HG03060 (cell line): ENCODE data around the gene ATP5ME.

ENCODE experiments used
- ATAC-seq: cut with Tn5 transposase; IDR thresholded peaks from one replicate; pipeline ENCODE4 v1.9.1; 2021; ENCODE audit warnings: low read depth, moderate number of reproducible peaks; ENCODE audit not compliant: unreplicated experiment

The ATP5ME gene

DNA sequence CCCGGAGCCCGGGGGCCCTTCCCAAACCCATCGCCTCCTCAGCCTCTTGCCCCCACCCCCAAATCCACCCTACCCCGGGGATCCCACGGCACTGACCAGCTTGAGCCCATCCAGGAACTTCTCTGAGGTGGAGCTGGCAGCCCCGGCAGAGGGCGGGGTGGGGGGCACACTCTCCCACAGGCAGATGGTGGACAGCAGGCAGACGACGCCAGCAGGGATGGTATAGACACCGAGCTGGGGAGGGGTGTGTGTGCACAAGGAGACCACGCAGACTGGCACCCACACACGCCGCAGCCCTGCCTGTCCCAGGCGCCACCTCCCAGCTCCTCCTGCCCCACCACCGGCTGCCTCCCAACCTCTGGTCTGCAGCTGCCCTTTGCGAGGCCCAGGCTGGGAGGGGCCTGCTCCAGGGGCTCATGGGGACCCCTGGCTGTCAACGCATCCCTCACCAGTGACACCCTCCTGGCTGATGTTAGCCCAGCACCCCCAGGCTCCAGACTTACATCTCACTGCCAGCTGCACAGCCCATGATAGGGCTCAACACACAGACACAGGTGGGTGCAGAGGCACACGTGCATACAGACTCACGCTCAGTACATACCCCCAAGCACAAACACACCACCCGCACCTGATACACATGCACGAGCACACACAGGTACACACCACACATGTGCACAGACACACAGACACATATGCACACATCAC is 10.7 kb upstream of the ATP5ME start:
- ATAC-seq, result no peak

DNA sequence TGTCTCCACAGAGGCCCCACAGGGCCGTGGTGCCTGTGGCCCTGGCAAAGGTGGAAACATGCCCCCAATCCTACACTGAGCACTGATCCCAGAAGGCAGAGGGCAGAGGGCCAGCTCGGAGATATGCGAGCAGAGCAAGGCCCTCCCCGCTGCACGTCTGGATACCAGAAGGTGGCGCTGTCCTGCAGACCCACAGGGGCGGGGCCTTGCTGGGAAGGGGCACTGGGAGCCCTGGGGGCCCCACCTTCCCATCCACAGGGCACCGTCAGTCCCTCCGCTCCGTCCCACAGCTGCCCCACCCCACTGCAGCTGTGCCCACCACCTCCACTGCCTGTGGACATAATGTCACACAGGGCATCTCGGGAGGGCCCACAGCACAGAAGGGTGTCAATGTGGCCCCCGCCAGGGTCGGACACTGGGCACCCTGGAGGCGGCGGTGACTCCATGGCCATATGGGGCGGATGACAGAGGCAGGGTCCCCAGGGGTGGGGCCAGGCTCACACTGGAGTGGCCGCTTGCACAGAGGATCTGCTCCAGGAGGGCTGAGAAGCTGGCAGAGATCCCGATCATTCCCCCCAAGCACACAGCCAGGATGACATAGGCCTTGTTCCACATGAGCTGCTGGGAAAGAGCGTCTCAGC is 10.0 kb upstream of the ATP5ME start:
- no peak for ATAC-seq

DNA sequence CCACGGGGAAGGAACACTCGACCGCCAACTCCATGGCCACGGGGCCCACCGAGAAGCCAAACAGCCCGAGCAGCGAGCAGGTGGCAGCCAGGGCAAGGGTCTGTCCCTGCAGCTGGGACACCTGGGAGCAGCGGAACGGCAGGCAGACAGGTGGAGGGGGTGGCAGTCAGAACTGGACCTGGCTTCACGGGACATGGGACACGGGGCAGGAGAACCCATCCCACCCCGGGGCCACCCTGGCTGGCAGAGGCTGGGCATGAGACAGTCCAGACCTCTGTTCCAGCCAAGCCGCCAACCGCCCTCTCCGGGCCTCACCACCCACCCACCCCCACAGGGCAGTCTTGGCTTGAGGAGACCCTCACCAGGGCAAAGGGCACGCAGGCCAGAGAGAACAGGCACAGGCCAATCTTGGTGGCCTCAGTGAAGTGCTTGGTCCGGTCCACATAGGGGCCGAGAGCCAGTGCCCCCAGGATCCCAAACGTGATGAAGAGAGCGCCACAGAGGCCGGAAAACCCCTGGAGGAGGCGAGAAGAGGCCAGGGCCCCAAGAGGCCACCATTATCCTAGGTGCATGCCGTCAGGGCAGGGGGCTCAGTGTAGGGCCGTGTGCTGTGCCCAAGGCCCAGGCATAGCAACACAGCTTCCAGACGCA is 9.3 kb upstream of the ATP5ME start:
- ATAC-seq, result no peak

DNA sequence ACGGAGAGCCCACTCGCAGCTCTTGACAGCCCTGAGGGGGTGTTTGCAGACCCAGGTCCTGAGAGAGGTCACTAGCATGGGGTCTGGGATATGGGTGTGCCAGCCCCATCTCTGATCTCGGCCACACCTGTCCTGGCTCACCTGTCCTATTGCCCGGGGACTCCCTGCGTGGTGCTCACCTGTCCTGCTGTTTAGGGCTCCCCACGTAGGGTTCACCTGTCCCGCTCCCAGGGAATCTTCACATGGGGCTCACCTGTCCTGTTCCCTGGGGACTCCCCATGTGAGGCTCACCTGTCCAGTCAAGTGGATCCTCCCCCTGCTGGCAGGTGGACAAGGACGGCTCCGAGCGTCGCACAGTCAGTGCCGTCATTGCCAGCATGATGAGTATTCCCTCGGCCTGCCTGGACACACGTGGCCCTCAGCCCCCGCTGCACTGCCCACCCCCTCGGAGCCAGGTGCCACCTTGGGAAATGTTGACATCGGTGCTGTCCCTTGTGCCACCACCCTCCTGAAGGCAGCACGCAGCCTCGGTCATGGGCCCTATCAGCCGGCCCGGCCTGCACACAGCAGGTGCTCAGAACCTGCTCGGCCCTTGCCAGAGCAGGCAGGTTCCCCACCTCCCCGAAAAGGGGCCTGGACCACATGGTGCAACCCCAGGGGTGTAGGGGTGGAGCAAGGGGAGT is 8.6 kb upstream of the ATP5ME start:
- no peak for ATAC-seq

DNA sequence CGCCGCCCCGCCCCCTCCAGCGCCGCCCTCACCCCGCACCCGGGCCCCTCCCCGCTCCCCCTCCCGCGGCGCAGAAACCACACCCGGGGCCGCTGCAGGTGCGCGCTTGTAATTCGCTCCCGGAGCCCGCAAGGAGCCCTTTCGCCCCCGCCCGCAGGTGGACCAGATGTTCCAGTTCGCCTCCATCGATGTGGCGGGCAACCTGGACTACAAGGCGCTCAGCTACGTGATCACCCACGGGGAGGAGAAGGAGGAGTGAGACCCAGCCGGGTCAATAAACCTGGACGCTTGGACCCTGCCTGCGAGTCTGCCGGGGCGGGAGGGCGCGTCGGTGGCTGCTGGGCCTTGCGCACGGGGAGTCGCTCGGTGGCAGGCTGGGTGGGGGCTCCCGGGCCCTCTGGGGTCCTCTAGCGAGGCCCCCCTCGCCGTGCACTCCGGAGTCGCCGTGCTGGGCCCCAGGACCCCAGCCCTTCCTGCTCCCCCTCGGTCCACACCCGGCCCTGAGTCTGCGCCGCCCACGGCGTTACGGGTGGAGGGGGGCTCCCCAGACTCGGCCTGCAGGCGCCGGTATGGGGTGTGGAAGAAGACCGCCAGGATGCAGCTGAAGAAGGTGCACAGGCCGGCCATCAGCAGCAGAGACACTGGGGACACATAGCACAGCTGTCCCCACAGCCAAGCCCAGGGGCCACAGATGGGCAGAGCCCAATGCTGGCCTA is 7.8 kb upstream of the ATP5ME start:
- ATAC-seq, result no peak

DNA sequence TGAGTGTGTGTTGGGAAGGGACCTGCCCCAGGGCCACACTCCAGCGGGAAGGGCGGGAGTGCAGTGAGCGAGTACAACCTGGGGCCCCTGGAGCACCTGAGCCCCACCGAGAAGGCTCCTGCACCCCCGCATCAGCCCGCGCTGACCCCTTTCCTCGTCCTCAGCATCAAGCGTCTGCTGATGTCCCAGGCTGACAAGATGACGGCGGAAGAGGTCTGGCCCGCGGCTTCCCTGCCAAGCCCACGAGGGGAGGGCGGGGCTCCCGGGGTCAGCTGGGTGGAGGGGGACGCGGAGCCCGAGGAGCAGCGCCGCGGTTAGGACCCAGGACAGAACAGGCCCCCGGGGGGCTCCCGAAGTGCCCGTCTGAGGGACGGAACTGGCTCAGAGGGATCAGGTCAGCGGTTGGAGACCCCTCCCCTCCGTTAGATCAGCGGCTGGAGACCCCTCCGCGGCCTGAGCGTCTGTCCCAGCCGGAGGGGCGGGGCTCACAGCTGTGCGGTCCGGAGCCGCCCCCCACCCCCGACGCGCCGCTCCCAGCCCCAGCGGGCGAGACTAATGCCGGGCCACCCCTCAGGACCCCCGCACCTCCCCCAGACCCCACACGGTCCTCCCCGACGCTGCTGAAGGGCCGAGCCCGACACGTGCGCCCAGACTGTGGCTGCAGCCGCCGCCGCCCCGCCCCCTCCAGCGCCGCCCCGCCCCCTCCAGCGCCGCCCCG is 7.0 kb upstream of the ATP5ME start:
- no peak for ATAC-seq

DNA sequence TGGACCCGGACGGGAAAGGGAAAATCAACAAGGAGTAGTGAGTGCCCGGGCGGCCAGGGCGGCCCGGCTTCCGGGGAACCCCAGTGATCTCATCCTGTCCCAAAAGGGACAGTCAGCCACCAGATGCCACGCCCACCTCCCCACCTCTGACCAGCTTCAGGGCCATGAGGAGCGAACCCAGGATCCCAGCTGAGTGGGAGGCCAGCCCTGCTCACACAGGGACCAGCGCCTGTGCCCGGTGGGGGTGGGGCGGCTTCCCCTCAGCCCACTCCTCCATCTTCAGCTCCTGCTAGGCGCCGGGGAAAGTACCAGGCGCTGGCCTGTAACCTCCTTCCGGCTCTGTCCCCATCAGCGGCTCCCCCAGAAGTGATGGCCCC is 6.5 kb upstream of the ATP5ME start:
- no peak for ATAC-seq

DNA sequence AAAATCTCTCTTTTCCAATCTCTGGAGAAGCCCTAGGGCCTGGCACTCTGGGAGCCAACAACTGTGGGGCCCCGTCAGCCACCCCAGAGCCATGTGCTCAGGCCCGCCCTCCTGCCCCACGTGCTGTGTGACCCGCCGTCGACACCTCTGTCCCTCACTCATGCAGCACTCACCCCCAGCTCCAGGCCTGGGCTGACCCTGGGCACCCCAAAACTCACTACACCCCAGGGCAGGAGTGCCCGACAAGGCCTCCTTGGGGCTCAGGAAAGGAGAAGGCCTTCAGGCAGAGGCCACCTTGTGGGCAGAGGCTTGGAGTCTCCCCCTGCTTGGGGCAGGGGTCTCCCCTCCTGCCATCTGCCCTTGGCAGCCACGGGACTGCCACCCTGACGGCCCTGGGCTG is 6.0 kb upstream of the ATP5ME start:
- no peak for ATAC-seq

DNA sequence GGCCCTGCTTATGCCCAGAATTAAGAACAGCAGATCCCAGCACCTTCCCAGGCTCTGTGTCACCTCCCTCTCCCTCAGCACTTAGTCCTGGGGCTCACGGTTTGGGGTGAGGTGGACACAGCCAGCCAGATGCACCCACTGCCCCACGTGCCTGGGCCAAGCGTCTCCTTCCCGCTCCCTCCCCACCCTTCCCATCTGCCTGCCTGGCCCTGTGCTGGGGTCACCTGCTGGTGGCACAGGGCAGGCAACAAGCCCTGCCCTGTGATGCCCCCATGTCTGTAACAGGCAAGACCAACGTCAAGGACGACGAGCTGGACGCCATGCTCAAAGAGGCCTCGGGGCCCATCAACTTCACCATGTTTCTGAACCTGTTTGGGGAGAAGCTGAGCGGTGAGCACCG is 5.6 kb upstream of the ATP5ME start:
- no peak for ATAC-seq

DNA sequence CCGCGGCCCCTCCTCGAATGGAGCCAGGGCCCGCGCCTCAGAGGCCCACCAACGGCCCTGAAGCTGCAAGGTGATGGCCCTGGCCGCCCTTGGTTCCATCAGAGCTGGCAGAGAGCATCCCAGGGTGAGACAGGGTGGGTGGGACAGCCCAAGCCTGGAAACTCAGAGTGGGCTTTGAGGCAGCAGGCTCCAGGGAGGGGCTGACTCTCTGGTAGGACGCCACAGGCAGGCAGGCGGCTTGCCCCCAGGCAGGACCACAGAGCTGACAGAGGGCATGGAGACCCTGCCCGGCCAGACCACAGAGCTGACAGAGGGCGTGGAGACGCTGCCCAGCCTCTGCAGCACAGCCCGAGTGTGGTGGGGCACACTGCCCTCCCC is 5.0 kb upstream of the ATP5ME start:
- ATAC-seq, result no peak

DNA sequence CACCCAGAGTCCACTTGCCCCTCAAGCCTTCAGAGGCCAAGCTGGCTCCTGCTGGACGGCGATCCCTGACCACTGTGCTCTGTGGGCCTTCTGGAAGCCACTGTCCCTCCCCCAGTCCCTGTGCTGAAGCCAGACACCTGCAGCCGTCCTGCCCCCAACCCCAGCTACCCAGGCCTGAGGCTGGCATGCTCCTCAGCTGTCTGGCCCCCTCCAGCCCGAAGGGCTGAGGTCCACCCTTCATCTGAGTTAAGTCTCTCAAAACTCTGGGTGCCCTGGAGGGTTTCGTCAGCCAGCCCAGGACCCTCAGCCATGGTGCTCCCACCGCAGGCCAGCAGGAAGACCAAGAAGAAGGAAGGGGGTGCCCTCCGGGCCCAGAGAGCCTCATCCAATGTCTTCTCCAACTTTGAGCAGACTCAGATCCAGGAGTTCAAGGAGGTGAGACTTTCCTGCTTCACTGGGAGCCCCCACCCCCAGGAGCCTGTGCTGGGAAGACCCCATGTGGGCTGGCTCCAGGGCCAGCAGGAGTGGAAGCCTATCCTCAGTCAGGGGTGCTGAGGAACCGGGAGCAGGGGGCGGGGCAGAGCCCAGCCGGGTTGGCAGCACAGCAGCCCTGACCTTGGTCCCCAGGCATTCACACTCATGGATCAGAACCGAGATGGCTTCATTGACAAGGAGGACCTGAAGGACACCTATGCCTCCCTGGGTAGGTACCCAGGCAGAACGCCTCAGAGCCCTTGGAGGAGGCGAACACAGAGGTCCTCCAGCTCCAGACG is 4.4 kb upstream of the ATP5ME start:
- no peak for ATAC-seq

DNA sequence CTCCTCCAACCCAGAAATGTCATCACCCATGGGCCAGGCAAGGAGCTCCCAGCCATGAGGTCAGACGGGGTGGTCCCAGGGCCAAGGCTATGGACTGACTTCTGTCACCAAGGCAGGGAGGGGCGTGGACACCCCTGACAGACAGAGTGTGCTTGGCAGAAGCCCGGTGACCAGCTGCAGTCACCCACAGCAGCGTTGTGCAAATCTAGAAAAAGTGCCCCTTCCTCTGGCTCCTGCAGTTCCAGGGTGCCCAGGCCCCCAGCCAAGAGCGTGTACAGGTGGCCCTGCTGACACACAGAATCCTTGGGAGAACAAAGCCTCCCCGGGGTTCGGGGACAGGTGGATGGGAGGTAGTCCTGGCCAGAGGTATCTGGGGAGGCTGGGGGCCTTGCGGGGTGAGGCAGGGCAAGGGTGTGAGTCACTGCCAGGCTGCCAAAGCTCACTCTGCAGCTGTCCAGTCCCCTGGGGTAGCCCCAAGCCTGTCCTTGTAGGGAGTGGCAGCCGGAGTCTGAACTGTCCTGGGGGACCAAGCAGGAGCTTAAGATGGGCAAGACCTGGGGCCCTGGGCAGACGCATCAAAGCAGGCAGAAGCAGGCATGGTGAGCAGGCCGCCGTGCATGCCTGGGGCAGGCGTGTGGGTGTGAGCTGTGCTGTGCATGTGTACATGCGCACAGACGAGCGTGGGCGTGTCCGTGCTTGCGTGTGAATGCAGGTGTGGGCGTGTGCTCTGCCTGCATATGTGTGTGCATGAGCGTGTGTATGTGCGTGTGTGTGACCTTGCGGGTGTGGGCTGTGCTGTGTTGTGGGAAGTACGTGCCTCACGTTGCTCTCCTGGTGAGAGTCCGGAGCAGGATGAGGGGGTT is 3.6 kb upstream of the ATP5ME start:
- ATAC-seq, result no peak

DNA sequence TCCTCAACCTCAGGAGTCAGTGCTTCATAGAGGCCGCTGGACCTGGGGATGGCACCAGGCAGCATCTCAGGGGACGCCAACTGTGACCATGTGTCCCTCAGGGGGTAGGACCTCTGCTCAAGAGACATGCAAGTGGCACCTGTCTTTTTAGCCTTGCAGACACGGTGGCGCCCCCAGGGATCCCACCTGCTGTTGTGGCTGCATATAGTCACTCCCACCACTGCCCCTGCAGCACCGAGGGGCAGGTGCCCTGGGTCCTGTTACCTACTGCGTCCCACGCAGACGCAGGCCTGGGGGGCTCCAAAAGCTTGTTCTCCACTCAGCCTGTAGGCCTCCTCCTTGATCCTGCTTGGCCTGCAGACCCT is 2.8 kb upstream of the ATP5ME start:
- no peak for ATAC-seq

DNA sequence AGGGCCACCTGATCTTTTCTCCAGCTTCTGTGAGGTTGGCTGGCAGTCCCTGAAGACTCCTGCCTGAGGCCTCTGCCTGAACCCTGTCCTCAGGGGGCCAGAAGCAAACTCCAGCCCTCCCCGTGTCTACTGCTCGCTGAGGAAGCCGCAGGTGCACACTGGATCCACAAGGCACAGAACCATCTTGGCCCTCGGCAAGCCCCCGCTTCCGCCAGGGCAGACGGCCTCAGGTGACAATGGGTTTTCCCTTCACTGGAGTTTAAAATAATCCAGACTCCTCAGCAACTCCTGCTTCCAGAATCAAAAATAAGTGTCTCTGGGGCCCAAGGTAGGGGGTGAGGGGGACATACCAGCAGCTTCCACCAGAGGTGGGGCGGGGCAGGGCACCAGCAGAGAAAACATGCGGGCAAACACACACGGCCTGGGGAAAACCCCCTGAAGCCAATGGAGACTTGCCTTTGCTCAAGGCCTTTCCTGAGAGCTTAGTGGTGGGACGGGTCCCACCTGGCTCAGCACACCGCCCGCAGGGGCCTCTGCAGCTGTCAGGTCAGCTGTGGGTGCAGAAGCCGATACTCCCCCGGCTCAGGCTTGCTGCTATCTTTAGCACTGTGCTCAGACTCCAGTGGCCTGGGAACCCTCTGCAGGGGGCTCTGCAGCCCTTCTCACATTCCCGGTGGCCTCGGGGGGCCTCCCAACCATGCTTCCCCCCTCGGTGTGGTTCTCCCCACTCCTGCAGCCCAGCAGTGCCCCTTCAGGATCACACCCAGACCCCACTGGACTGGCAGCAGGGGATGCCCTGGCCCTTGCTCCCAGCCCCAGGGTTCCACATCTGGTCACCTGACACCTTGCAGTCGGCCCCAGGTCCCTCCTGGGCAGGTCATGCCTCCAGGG is 2.1 kb upstream of the ATP5ME start:
- no peak for ATAC-seq

DNA sequence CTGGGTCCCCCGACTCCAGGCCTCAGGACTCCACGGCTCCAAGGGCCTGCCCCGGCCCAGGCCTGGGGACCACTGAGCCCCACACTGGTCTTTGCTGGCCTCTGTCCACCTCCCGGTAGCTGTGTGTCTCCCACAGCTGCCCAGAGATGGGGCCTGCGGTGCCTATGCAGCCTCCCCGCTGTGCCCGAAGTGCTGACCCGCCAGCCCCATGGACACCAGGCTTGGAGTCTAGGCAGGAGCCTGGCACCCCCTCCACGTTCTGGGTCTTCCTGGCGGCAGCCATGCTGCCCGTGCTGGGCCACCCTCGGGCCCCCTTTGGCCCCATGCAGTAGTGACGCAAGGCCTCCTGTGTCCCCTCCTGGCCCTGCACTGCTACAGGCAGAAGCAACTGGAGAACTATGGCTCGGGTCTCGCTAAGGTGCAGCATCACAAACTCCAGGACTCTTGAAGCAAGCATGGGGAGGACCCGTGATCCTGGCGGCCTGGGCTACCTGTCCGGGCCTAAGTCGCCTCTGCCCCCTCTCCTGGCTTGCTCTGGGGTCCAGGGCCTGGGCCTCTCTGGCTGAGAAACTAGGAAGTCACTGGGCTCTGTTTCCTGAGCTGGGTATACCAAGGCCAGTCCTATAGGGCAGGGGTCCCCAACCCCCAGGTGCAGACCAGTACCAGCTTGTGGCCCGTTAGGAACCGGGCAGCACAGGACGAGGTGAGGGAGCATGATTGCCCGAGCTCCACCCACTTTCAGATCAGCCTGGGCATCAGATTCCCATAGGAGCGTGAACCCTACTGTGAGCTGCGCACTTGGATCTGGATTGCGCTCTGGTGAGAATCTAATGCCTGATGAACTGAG is 1.2 kb upstream of the ATP5ME start:
- no peak for ATAC-seq

DNA sequence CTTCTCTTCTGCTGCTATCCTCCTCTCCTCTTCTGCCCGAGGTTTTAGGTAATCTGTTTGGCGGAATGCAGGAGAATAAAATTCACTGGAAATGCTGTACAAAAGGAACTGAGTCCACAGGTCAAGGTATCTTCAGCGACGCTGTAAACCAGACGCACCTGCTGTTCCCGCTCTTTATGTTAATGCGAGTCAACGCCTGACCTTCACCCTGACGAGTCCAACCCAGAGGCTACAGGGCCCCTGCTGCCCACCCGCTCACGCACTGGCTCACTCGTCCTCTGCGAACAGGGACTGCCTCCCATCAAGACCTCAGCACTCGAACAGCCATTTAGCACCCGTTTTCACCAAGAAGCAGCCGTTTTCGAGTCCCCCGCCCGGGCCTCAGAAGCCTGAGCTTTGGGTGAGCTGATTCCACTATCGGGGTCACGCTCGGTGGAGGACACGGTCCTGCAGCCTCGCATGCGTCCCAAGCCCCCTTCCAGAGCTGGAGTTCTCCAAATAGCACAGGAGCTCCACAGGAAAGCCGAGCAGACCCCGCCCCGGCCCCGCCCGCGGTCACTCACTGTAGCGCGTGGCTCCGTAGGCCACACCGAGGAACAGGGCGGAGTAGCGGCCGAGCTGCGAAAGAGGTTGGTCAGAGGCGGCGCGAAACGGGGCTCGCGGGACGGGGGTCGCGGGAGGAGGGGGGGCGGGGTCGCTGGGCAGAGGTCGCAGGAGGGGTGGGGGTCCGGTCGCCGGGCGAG is 556 bp downstream of the ATP5ME start:
- ATAC-seq, result no peak
